ENCODE results near the gene PRTN3.
"Not testable (repeated sequence)": the region's sequence is repeated elsewhere in the genome, so short reads cannot be mapped to it uniquely, and the experiment has no call there.

The PRTN3 gene

GRCh38 chr19:848386-848921 lies 7.7 kb downstream of the PRTN3 start:
- no peak for DNase-seq (ENCODE audit: low read depth in 1 of 2, low spot score in 1 of 2)
- in situ Hi-C loops (cut with HindIII; ENCODE audit: low pct_unique_long_range_greater_than_20kb, low sequenced_read_pairs), result no loop called here
- TF ChIP-seq JUND (IDR thresholded peaks at IDR 0.05; ENCODE audit: low read depth), result no peak

DNA sequence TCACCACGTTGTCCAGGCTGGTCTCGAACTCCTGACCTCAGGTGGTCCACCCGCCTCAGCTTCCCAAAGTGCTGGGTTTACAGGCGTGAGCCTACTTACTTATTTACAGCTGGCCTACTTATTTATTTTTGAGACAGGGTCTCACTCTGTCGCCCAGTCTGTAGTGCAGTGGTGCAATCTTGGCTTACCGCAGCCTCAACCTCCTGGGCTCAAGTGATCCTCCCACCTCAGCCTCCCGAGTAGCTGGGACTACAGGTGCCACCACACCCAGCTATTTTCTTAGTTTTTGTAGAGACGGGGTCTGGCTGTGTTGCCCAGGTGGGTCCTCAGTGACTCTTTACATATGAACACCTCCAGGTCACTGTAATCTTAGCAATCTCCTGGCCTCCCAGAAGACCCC lies 8.4 kb downstream of the PRTN3 start:
- DNase-seq (ENCODE audit: low read depth in 1 of 2, low spot score in 1 of 2); in situ Hi-C loops (cut with HindIII; ENCODE audit: low pct_unique_long_range_greater_than_20kb, low sequenced_read_pairs): not testable (repeated sequence)

GRCh38 chr19:850221-850978 lies 9.6 kb downstream of the PRTN3 start:
- no peak for TF ChIP-seq JUND (IDR thresholded peaks at IDR 0.05; ENCODE audit: low read depth)
- in situ Hi-C loops (cut with HindIII; ENCODE audit: low pct_unique_long_range_greater_than_20kb, low sequenced_read_pairs), result no loop called here
- peak; percentile 70 to 81 for DNase-seq (ENCODE audit: low read depth in 1 of 2, low spot score in 1 of 2)

- in situ Hi-C loops (cut with HindIII; ENCODE audit: low pct_unique_long_range_greater_than_20kb, low sequenced_read_pairs), result no loop called here
- no peak for DNase-seq (ENCODE audit: low read depth in 1 of 2, low spot score in 1 of 2)
- no peak for TF ChIP-seq JUND (IDR thresholded peaks at IDR 0.05; ENCODE audit: low read depth)
Measured at GRCh38 chr19:850979-851335, 10.2 kb downstream of the PRTN3 start.

DNA sequence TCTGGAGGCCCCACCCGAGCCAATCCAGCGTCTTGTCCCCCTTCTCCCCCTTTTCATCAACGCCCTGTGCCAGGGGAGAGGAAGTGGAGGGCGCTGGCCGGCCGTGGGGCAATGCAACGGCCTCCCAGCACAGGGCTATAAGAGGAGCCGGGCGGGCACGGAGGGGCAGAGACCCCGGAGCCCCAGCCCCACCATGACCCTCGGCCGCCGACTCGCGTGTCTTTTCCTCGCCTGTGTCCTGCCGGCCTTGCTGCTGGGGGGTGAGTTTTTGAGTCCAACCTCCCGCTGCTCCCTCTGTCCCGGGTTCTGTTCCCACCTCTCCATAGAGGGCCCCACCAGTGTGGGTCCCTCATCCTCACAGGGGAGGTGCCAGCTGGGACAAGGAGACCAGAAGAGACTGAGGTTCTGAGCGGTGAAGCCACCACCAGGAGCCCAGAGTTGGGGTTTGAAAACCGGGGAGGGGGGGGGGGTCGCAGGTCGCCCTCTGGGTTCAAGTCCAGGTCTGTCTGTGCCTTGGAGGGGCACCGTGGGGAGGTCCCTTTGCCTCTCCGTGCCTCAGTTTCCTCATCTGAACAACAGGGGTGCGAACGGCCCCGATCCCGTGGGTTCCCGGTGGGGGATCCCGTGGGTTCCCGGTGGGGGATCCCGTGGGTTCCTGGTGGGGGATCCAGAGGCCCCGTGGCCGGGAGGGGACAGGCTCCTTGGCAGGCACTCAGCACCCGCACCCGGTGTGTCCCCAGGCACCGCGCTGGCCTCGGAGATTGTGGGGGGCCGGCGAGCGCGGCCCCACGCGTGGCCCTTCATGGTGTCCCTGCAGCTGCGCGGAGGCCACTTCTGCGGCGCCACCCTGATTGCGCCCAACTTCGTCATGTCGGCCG lies 11.6 kb downstream of the PRTN3 start, which contains the start of gene ELANE:
ELANE (plus strand) TSS at position 168 of the 878 bp plus-strand sequence; CDS start at position 194, 26 bp downstream.
- no peak for TF ChIP-seq JUND (IDR thresholded peaks at IDR 0.05; ENCODE audit: low read depth)
- in situ Hi-C loops (cut with HindIII; ENCODE audit: low pct_unique_long_range_greater_than_20kb, low sequenced_read_pairs), result no loop called here
- DNase-seq (ENCODE audit: low read depth in 1 of 2, low spot score in 1 of 2), result no peak

- in situ Hi-C loops (cut with HindIII; ENCODE audit: low pct_unique_long_range_greater_than_20kb, low sequenced_read_pairs), result no loop called here
- no peak for TF ChIP-seq JUND (IDR thresholded peaks at IDR 0.05; ENCODE audit: low read depth)
- no peak for DNase-seq (ENCODE audit: low read depth in 1 of 2, low spot score in 1 of 2)
Measured at GRCh38 chr19:853014-853585, 12.3 kb downstream of the PRTN3 start.

GRCh38 chr19:853614-854220 lies 12.9 kb downstream of the PRTN3 start:
- in situ Hi-C loops (cut with HindIII; ENCODE audit: low pct_unique_long_range_greater_than_20kb, low sequenced_read_pairs); DNase-seq (ENCODE audit: low read depth in 1 of 2, low spot score in 1 of 2): not testable (repeated sequence)

DNA sequence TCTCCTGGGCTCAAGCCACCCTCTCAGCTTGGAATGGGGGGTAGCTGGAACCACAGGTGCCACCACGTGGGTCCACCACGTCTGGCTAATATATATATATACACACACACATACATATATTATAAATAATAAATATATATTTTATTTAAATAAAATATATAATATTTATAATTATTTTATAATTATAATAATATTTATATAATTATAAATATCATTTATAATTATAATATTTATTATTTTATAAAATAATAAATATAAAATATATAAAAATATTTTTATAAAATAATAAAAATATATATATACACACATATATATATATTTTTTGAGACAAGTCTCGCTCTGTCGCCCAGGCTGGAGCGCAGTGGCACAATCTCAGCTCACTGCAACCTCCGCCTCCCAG lies 13.8 kb downstream of the PRTN3 start:
- DNase-seq (ENCODE audit: low read depth in 1 of 2, low spot score in 1 of 2), result no peak
- no peak for TF ChIP-seq JUND (IDR thresholded peaks at IDR 0.05; ENCODE audit: low read depth)
- in situ Hi-C loops (cut with HindIII; ENCODE audit: low pct_unique_long_range_greater_than_20kb, low sequenced_read_pairs), result no loop called here

DNA sequence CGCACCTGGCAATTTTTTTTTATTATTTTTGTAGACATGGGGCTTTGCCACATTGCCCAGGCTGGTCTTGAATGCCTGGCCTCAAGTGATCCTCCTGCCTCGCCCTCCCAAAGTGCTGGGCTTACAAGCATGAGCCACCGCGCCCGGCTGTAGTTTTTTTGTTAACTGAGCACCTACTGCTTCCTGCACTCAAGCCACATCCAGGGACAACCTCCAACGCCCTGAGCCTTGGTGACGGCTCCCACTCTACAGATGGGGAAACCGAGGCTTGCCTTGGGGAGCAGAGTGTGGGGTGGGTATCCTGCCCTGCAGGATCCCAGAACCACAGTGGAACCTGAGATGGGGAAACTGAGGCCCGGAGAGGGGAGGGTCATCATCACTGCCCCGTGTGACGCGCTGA lies 14.3 kb downstream of the PRTN3 start:
- in situ Hi-C loops (cut with HindIII; ENCODE audit: low pct_unique_long_range_greater_than_20kb, low sequenced_read_pairs), result no loop called here
- TF ChIP-seq JUND (IDR thresholded peaks at IDR 0.05; ENCODE audit: low read depth), result no peak
- no peak for DNase-seq (ENCODE audit: low read depth in 1 of 2, low spot score in 1 of 2)

DNA sequence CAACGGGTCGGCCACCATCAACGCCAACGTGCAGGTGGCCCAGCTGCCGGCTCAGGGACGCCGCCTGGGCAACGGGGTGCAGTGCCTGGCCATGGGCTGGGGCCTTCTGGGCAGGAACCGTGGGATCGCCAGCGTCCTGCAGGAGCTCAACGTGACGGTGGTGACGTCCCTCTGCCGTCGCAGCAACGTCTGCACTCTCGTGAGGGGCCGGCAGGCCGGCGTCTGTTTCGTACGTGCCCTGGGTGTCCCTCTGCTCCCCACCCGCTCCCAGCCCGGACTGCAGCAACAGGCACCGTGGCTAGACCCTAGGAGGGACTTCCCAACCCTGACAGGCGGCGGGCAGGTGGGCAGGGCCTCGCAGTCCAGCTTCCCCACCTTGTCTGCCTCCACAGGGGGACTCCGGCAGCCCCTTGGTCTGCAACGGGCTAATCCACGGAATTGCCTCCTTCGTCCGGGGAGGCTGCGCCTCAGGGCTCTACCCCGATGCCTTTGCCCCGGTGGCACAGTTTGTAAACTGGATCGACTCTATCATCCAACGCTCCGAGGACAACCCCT lies 14.8 kb downstream of the PRTN3 start:
- in situ Hi-C loops (cut with HindIII; ENCODE audit: low pct_unique_long_range_greater_than_20kb, low sequenced_read_pairs), result no loop called here
- TF ChIP-seq JUND (IDR thresholded peaks at IDR 0.05; ENCODE audit: low read depth), result no peak
- no peak for DNase-seq (ENCODE audit: low read depth in 1 of 2, low spot score in 1 of 2)

GRCh38 chr19:858284-858683 lies 17.5 kb downstream of the PRTN3 start:
- in situ Hi-C loops (cut with HindIII; ENCODE audit: low pct_unique_long_range_greater_than_20kb, low sequenced_read_pairs), result no loop called here
- no peak for TF ChIP-seq JUND (IDR thresholded peaks at IDR 0.05; ENCODE audit: low read depth)
- DNase-seq (ENCODE audit: low read depth in 1 of 2, low spot score in 1 of 2), result no peak

All from T47D (cell line).